Activated CD4-positive, CD25-positive, alpha-beta regulatory T cell treated with anti-CD3 and anti-CD28 coated beads, Interleukin-2, amount 50 U/mL, for 72 hours (primary cell): Measurements from ENCODE around the gene TUBB3.
"Not testable (repeated sequence)": the region's sequence is repeated elsewhere in the genome, so short reads cannot be mapped to it uniquely, and the experiment has no call there.

ENCODE experiments used
- DNase-seq: peaks from one replicate; pipeline ENCODE4 v3.0.0; 2021

Gene TUBB3

DNA sequence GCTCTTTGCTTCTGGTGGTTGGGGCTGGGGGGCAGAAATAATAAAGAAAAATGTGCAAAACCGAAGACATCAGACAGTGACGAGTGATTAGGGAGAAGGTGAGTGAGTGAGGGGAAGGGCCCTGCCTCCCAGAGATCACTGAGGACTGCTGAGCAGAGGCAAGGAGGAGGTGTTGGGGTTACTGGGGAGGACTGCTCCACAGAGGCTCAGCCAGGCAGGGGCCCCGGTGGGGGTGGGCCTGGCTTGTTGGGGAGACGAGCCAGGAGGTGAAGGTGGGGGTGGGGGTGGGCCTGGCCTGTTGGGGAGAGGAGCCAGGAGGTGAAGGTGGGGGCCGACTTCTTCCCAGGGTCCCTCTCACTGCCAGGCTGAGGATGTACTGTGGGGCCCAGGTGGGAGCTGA lies 23.4 kb downstream of the TUBB3 start:
- no peak for DNase-seq

DNA sequence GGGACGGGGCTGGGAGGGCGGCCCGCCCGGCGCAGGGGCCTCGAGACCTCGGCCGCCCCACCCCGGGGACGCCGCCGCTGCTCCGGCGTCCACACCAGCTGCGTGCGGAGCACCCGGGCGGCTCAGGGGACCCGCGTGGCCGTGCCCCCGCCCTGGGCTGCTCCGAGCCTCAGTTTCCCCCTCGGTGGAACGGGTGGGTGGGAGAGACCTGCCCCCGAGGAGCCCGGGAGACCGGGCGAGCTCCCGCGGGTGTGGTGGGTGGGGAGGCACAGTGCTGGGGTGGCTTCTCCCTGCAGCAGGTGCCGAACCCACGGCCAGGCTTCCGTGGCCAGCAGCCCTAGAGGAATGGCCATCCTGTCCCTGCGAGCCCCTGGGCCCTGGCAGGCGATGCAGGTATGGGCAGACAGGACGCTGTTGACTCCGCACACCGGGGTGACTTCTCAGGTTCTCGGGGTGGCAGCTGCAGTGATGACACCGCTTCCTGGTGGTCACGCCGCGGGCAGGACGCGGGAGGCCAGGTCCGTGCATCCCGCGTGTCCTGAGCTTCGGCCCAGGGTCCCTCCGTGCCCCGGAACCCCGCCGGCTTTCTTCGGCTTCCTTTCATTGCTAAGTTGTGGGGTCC lies 26.1 kb downstream of the TUBB3 start:
- no peak for DNase-seq

DNA sequence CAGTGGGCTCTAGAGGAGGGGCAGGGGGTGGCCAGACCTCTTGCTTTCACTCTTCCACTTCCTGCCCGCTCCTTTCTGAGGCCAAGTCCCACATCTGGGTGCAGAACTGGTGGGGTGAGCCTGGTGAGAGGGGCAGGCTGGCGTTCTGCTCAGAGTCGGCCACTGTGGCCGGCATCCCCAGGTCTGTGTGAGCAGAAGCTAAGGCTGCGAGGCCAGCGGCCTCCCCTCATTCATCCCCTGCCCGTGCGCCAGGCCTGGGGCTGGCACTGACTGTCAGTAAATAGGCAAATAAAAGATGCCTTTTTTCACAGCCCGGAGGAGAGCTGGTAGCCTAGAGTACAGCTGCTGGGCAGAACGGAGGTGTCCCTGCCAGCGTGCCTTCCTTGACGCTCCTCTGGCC lies 26.6 kb downstream of the TUBB3 start:
- no peak for DNase-seq

DNA sequence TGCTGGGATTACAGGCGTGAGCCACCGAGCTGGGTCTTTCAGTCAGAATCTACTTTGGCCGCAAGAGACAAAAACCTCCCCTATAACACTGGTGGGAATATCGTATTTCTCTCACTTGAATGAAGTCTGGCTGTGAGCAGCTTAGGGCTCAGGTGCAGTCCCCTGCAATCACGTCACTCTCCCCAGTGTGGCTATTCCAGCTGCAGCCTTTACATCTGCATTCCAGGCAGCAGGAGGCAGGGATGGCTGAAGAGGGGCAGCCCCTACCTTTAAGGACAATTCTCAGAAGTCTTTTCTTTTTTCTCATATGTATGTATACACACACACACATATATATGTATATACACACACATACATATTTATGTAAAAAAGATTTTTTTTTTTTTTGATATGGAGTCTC lies 28.4 kb downstream of the TUBB3 start:
- DNase-seq, result no peak

DNA sequence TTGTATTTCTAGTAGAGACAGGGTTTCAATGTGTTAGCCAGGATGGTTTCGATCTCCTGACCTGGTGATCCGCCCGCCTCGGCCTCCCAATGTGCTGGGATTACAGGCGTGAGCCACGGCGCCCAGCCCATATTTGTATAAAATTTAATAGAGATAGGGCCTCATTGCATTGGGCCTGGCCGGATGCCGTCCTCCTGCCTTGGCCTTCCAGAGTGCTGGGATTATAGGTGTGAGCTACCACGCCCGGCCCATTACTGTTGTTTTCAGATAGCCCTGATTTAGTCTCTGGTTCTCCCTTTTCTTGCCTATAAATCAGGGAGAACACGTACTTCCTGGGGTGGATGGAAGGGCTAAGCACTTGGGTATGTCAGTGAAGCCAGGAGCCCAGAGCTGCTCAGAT lies 28.9 kb downstream of the TUBB3 start:
- DNase-seq, result no peak

DNA sequence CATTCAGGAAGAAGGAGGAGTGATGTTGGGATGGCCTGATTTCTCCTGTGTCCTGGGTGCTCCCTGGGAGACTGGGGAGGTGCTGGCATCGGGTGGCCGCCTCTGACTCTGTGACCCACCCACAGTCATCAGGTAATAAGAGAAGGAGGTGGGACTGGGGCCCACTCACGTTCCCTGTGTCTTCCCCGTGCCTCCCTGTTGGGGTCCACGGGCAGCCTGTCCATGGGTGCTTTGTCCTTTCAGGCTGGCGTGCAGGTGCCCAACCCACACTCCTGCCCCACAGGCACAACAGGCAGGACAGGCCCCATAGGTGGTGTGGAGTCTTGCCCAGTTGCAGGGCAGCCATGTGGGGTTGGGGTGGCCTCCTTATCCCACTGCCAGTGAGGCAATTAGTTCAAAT lies 29.4 kb downstream of the TUBB3 start:
- no peak for DNase-seq

DNA sequence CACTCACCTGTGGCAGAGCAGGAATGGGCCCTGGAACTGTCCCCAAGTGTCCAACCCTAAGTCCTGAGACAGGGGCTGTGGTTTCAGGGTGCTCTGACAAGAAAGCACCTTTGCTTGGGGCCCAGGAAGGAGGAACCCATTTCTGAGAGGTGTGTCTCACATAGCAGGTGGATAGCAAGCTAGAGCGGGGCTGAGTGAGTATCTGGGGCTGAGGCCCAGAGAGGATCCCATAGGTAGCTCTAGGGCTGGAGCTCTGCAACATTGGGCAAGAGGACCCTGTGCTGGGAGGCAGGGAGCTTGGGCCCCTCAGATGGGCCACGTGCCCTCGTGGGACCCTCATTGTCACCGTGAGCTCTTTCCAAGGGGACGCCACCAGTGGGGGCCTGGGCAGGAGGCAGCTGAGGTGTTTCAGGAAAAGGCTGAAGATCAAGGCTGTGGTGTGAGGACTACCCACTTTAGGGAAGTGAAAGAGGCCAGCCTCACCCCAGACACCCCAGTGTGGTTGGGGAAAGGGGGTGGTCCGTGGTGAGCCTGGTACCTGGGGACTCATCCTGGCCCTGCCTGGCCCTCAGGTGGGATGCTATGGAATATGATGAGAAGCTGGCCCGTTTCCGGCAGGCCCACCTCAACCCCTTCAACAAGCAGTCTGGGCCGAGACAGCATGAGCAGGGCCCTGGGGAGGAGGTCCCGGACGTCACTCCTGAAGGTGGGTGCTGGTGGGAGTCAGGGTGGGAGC lies 30.7 kb downstream of the TUBB3 start:
- DNase-seq, result no peak

DNA sequence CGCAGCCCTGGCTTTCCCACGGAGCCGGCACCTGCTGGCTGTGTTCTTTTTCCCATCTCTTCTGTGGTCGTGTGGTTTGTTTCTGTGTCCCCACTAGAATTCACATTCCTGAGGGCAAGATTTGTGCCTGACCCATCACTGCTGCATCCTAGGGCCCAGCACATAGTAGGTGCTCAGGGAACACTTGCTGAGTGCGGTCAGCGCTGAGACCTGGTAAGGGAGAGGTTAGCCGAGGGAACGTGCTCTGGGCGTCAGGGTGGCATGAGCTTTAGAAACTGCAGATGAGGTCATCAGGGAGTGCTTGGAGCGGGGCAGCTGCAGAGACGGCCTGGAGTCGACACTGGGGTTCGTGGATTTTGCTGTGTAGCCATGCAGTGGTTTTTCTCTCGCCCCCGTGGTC lies 31.3 kb downstream of the TUBB3 start:
- no peak for DNase-seq

DNA sequence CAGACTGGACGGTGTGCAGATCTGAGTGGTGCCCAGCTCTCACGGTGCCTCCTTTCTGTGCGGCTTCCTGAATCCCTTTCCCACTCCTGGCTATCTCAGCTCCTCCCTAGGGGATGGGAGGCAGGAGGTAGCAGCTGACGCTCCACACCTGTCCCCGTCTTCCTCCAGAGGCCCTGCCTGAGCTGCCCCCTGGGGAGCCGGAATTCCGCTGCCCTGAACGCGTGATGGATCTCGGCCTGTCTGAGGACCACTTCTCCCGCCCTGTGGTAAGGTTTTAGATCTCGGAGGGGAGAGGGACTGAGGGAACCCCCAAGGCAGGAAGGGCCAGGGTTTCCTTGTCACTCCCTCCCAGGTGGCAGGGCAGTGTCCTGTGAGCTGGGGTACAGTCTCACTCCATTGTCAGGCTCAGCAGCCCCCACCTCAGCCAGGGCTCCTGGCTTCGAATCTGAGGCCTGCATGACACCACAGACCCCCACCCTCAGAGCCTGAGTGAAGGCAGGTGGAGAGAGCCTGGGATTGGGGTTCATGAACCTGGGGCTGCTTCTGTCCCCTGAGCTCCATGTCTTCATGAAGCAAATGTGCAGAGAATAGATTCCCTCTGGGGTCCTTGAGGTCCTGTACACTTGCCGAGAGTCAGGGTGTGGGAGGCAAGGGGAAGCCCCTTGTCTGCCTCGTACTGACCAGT lies 32.0 kb downstream of the TUBB3 start:
- DNase-seq, result no peak

DNA sequence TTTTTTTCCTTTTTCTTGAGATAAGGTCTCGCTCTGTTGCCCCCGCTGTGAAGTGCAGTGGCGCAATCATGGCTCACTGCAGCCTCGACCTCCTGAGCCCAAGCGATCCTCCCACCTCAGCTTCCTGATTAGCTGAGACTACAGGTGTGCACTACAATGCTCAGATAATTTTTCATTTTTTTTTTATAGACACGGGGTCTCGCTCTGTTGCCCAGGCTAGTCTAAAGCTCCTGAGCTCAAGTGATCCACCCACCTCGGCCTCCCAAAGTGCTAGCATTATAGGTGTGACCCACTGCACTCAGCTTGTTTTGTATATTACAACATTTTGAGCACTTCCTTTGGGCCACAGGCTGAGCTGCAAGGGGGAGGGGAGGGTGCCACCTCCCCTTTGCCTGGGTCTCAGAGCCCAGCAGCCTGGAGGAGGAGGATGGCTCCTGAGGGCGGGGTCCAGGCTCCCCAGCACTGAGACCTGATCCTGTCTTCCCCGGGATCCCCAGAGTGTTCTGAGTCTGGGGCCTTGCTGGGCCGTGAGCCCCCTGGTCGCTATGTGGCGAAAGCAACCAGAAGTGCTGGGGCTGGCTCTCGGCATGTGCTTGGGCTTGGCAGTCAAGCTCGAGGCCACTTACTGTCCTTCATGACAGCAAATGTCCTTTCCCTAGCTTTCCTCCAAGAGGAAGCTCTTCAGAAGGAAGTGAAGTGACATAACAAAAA lies 33.5 kb downstream of the TUBB3 start:
- DNase-seq, result no peak

DNA sequence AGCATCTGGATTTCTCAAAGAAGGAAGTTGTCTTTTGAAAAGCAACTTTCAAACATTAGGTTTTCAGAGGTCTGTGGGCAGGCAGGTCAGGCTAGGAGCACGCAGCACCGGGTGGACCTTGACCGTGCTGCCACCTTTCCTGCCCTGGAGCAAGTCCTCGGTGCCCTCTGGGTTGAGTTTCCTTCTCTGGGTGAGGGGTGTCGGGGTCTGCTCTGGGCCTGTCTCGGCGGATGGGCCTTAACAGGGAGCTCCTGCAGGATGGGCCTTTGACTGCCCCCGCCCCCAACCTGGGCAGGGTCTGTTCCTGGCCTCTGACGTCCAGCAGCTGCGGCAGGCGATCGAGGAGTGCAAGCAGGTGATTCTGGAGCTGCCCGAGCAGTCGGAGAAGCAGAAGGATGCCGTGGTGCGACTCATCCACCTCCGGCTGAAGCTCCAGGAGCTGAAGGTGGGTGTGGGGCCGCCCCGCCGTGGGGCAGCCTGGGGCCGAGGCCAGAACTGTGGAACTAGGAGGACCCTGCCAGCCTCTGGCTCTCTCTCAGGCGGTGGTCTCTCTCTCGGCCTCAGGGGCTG lies 34.2 kb downstream of the TUBB3 start:
- DNase-seq, result no peak

DNA sequence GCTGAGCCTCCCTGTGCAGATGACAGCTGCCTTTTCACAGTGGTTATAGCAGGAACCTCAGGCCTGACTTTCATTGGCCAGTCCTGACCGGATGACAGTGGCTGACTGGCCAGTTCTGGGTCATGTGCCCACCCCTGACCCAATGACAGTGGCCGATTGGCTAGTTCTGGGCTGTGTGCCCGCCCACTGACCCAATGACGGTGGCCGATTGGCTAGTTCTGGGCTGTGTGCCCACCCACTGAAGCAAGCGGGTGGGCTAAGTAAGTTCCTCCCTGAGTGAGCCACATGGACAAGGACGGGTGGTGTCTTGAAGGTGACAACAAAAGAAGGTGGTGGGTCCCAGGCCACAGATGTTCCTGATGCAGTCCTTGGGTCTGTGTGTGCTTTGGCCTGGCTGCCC lies 34.9 kb downstream of the TUBB3 start:
- no peak for DNase-seq

DNA sequence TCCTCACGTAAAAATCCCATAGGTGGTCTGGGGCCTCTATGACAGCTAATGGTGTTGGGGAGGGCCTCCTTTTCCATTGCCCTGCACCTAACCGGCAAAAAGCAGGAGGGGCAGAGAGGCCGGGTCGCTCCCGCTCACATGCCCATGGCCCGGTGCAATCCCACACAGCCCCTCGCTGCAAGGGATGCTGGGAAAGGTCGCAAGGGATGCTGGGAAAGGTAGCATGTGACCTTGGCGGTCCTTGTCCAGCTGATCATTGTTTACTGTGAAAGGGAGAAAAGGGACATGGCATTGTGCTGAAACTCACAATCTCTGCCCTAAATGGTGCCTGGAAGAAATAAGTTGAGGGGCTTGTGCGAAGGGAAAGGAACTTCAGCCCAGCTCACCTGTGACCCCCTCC lies 35.5 kb downstream of the TUBB3 start:
- no peak for DNase-seq

DNA sequence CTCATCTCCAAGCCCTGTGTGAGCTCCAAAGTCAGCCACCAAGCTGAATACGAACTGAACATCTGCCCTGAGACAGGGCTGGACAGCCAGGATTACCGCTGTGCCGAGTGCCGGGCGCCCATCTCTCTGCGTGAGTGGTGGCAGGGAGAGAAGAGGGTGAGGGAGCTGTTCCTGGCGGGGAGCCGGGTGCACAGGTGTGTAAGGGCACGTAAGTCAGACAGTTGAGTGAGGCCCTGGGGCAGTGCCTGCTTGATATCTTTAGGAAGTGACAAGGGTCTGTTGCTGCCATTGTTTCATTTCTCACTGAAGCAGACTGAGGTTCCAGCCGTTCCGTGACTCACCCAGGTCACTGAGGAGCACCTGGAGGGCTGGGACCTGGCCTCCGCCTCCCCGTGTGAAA lies 37.8 kb downstream of the TUBB3 start:
- DNase-seq, result no peak

DNA sequence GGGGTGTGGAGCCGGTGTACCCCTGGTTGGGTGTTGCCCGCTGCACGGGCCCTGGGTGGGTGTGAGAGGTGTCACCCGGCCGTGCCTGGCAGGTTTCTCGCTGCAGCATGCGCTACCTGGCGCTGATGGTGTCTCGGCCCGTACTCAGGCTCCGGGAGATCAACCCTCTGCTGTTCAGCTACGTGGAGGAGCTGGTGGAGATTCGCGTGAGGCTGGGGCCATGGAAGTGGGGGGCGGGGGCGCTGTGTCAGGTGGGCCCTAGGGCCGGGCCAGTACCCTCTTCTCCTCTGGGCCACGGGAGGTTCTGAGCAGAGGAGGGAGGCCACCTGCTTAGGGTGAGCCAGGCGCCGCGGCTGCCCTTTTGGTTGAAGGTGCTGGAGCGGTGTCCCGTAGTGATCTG lies 38.8 kb downstream of the TUBB3 start:
- no peak for DNase-seq

DNA sequence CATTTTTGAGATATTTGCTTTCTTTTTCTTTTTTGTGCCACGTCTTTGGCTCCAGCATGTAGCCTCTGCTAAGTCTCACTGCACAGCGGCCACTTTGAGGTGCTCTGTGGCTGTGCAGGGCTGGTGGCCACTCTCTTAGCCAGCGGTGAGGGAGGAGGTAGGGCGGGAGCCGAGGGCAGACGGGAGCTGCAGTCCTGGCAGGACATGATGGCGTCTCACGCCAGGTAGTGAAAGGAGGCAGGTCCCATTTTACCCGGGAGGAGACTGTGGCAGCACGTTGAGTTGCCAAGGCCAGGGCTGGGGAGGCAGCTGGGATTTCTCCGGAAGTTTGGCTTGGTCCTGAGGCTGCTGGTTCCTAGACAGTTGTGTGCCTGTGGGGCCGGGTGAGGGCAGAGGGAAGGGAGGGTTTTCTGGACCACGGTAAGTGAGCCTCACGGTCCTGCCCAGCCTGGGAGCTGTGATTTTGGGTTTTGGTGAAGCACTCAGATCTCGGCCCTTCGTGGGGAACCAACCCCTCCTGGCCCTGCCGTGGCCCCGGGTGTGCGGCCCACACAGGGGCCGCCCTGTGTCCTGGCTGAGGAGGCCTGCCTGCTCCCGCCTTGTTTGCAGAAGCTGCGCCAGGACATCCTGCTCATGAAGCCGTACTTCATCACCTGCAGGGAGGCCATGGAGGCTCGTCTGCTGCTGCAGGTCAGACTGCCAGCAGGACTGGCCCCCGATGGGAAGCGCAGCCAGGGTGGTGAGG lies 39.8 kb downstream of the TUBB3 start:
- DNase-seq, result no peak

DNA sequence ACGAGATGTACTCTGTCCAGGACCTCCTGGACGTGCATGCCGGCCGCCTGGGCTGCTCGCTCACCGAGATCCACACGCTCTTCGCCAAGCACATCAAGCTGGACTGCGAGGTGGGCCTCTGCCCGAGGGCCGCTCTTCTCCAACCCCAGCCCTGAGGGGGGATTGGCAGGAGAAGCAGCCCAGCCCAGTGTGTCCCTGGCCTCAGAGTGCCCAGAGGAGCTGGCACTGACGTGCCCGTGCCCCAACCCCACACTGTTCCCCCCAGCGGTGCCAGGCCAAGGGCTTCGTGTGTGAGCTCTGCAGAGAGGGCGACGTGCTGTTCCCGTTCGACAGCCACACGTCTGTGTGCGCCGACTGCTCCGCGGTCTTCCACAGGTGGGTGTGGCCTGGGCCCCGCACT lies 41.1 kb downstream of the TUBB3 start:
- DNase-seq, result no peak

DNA sequence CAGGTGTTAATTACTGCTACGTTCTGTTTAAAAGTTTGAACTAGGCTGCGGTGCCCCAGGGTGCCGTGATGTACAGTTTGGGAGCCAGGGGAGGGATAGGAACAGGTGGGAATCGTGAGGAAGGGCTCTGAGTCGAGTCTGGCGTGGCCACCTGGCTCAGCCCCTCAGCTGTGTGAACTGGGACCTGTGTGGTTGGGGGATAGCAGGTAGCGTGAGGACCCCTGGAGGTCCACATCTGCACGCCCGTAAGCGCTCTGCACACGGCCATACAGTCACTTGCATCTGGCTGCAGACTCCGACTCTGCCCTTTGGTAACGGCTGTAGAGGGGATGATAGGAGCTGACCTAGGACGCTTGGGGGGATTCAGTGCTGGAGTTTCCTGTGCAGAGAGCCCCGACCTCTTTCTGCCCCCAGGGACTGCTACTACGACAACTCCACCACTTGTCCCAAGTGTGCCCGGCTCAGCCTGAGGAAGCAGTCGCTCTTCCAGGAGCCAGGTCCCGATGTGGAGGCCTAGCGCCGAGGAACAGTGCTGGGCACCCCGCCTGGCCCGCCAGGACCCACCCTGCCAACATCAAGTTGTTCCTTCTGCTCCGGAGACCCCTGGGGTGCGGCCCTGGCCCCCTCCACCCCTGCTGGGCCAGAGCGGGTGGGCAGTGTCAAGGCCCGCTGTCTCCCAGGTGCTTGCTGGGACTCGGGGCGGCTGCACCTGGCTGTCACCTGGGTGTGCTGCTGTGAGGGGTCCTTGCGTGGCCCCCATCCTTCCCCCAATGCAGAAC lies 42.5 kb downstream of the TUBB3 start:
- no peak for DNase-seq

DNA sequence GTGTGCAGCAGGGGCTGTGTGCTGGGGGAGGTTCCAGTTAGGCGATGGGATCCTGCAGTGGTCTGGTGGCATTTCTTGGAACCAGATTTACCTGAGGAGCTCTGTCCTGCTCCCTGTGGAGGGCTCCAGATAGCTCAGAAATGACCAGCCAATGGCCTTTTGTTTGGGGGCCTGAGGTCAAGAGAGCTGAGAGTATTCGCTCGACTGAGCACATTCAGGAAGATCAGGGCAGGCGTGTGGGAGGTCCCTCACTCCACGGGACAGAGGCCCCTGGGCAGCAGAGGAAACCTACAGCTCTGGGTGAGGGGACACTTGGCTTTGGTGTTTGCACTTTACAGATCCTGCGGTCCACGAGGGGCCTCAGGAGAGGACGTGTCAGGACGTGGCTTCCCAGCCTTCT lies 43.6 kb downstream of the TUBB3 start:
- no peak for DNase-seq

DNA sequence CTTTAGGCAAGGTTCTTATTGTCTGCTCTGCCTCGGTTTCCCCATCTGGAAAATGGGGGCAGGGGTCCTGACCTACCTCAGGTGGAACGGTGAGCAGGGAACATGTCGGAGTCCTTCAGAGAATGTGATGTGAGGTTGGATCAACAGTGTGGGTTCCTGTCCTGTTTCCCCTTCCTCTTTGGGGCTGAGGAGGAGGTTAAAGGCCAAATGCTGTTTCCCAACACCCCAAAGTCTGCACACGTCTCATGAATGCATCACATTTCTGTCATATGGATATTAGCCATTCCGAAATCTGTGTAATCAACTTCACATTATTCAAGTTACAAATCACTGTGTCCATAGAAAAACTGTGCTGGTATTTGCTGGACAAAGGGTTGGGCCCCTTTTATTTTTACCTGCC lies 44.3 kb downstream of the TUBB3 start:
- not testable (repeated sequence) for DNase-seq

DNA sequence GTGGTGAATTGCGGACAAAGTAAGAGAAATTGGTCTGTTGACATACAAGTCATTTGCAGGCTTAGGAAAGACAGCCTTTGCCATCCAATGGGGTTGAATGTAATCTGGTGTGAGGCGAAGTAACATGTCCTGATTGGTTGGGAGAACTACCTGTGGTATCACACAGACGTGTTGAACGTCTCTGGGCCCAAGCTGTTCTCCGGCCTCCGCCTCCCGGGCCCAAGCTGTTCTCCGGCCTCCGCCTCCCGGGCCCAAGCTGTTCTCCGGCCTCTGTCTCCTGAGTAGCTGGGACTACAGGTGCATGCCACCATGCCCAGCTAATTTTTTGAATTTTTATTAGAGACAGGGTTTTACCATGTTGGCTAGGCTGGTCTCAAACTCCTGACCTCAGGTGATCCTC lies 44.9 kb downstream of the TUBB3 start:
- not testable (repeated sequence) for DNase-seq
